ENCODE results near the gene ZNF581. TPM values are rescaled to one million over a fixed set of nuclear protein-coding genes. Genes with fewer than 3 reads are reported as not detected.

The ZNF581 gene
- total RNA-seq, 2 donors from 2014 or later: 8.0 to 12.0 TPM

DNA sequence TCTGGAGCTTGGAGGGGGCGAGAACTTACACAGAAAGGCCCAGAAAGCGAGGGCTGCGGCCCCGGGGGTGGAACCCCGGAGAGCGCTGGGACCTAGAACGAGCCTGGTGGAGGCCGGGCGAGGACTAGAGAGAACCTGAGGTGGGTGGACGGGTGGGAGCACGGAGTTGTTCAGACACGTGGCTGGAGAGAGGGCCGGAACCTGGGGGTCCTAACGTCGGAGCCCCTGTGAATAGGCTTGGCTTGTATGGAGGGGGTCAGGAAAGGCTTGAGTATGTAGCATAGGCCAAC, 383 bp downstream of the ZNF581 start:
- intact Hi-C loops (cut with DNase I): no loop called here
- no peak for DNase-seq (ENCODE audit: low spot score)

DNA sequence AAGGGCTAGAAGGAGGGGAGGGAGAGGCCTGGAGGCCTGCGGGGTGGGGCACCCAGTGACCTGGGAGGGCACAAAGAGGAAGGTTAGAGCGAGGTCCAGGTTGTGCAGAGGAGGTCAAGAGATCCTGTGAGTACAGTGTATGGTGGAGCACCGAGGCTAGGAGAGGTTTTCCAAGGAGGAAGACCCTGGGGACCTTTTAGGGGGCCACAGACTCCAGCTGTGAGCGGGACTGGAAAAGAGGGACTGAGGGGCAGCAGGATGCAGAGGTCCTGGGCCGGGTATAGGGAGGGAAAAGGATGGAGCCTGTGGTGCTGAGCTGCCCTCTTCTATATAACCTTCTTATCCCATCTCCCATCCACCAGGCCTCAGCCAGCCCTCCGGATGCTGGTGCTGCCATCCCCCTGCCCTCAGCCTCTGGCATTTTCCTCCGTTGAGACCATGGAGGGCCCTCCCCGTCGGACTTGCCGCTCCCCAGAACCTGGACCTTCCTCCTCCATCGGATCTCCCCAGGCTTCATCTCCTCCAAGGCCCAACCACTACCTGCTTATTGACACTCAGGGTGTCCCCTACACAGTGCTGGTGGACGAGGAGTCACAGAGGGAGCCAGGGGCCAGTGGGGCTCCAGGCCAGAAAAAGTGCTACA, 863 bp downstream of the ZNF581 start:
- intact Hi-C loops (cut with DNase I): no loop called here
- no peak for DNase-seq (ENCODE audit: low spot score)

DNA sequence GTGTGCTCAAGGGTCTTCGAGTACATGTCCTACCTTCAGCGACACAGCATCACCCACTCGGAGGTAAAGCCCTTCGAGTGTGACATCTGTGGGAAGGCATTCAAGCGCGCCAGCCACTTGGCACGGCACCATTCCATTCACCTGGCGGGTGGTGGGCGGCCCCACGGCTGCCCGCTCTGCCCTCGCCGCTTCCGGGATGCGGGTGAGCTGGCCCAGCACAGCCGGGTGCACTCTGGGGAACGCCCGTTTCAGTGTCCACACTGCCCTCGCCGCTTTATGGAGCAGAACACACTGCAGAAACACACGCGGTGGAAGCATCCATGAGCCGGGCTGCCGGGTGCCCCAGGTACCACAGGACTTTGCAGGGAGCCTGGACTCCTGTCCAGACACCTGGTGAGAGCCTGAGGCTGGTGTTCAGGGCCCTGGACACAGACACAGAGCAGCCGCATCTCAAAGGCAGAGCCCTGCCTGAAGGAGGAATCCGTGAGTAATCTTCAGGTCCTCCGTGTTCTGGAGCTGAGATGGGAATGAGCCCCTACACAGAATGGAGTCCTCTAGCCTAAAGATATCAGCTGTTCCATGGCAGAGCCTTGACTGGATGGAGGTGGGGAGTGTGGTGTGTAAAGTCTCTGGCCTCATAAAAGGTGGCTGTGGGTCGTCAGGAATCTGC, 1.5 kb downstream of the ZNF581 start:
- no peak for DNase-seq (ENCODE audit: low spot score)
- intact Hi-C loops (cut with DNase I): no loop called here

DNA sequence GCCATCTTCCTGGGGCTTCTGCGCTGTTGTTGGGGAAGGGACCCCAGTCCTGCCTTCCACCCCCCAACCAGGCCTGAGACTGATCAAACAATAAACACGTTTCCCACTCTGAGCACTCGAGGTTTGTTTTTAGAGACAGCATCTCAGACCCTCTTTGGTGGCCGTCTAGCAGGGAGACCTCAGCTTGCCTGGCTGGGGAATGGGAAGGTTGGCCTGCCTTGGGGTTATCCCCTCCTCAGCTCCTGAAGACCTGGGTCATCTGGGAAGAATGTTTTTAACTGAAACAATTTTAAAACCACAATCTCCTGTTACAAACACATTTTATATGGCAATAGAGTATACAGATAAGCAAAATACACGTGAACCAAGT, 2.0 kb downstream of the ZNF581 start:
- DNase-seq (ENCODE audit: low spot score): no peak

DNA sequence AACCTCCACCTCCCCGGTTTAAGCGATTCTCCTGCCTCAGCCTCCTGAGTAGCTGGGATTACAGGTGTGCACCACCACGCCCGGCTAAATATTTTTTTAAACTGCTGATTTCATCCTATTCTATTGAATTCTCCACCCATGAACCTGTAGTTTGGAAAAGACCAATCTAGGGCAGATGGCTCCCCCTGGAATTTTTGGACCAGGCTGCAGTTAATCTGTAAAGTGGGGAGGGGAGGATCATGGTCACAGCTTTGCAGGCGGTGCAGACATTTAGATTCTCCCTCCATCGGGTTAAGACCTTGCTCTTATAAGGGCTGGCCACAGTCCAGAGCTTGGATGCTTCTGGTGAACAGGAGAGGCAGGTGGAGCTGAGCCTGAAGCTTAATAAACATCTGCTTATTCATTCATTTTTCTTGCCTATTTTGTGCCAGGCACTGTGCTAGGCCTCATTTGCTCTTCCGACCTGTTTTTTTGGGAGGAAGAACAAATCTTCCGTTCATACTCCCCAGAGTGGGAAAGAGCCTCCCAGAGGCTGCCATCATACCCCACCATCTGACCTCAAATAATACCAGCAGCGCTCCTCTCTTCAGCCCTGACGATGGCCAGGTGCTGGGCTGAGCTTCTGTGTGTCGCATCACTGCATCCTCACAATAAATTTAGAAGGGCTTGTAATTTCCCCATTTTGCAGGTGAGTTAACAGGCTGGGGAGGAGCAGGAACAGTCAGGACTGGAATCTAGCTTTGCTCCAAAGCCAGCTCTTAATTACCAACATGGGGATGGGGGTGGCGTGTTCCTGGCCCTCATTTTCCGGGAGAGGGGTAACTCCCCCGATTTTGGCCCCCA, 3.7 kb downstream of the ZNF581 start:
- no peak for DNase-seq (ENCODE audit: low spot score)

More for the DNA sequence above, 2.0 kb downstream of the ZNF581 start:
- intact Hi-C loops (cut with DNase I): no loop called here

DNA sequence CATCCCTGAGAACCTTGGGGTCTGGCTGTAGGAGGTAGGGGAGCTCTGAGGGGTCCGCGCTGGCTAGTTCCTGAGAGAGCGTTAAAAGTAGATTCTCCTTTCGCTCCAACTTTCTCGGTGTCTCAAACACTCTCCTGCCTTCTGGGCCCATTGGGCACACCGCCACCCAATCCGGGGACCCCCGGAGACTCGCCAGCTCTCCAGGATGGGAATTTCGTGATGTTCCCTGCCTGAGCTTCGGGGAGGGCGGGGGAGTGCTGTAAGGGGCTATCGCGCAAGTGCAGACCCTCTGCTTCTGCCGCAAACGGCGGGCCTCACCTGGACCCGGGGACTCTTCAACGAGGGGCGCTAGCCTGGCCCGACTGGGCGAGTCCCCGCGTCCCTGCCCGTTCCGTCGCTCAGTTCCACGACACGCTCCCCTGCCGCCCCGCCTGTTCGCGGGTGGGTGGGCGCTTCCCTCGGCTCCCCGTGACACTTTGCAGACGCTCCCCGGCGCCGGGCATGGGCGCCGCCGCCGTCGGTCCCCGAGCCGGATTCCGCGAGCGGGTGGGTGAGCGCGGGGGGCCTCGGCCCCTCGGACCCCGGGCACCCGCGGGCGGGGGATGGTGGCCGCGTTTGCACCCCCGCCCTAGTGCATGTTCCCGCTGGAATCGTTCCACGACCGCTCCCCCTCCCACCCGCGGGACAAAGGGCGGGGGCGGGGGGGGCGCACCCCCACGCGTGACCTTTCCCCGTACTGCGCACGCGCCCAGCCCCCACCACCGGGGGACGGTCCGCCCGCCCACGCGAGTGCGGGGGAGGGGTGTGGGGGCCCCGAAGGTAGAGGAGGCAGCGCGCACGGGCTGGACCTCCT, 4.5 kb downstream of the ZNF581 start, which contains the start of gene CCDC106:
Gene CCDC106, plus strand, starts transcription at position 481 of the 853 bp plus-strand sequence. CDS start 835 bp downstream, outside the sequence.
- DNase-seq (ENCODE audit: low spot score): peak; percentile 91
- intact Hi-C loops (cut with DNase I): no loop called here

More for the DNA sequence above, 3.7 kb downstream of the ZNF581 start:
- intact Hi-C loops (cut with DNase I): no loop called here

DNA sequence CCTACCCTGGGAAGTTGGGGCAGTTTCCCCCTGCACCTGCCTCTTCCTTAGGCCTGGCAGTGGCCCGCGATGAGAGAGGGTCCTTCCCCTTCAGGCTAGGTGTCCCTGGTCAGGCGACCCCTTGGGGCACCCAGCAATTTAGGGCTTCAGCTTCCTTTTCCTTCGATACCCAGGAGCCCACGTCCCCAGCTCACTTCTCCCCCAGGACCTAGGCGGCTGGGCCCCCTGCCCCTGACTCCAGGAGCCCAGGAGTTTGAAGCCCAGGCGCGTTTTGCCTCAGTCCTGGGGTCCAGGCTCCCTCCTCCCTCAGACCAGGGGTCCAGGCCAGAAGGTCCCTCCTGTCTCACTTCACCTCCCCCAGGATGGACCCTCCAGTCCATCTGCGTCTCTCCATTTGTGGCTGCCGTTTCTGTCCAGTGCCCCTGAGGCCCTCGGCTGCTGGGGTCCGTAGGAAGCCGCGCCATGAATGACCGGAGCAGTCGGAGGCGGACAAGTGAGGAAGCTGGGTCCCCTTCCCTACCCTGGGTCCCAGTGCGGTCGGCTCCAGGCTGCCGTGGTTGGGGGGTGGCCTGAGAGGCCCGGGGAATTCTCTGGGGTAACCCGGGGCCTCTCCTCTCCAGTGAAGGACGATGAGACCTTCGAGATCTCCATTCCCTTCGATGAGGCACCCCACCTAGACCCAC, 5.3 kb downstream of the ZNF581 start:
- intact Hi-C loops (cut with DNase I): no loop called here
- DNase-seq (ENCODE audit: low spot score): no peak

DNA sequence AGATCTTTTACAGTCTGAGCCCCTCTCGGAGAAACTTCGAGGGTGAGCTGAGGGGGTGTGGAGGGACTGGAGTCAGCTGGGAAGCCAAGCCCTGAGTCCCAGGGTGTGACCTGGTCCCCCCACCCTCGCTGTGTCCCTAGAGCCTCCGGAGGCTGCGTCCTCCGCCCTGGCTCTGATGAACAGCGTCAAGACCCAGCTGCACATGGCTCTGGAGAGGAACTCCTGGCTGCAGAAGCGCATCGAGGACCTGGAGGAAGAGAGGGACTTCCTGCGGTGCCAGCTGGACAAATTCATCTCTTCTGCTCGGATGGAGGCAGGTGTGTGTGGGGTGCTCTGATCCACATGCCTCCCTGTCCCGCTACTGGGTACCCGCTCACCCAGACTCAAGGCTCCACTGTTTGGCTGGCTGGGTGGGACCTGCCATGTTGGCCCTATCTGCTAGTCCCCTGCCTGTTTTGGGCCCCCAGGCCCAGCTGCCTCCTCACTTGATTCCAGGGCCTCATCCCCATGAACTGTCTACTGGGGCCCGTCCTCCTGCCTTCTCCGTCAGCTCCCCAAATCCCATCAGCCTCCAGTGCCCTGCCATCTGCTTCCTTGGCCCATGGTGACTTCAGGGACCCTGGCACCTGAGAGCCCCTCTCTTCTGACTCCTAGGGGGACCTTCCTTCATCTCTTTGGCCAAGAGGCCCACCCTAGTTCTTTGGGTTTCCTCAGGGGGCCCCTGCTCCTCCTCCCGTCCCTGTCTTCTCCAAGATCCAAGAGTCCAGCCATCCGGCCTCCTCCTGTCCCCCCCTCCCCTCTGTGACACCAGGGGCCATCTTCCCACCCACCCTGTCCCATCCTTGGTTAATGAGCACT, 6.0 kb downstream of the ZNF581 start:
- intact Hi-C loops (cut with DNase I): no loop called here
- no peak for DNase-seq (ENCODE audit: low spot score)

DNA sequence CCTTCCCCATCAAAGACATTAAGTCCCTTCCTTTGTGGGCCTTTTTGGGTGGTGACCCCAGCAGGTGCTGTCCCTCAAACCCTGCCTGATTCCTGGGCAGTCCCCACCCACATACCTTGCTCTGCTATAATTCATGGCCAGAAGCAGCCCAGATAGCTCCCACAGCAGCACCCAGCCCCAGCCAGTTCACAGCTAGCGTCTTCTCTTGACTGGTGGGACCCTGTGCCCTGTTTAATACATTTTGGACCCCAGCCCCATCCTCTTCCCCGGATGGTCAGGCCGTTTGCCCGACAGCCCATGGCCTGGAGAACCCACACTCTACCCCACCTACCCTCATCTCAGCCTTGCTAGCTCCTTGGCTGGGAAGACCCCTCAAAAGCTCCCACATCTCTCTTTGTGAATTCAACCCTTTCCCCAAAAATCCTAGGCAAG, 6.7 kb downstream of the ZNF581 start:
- no peak for DNase-seq (ENCODE audit: low spot score)
- intact Hi-C loops (cut with DNase I): no loop called here

DNA sequence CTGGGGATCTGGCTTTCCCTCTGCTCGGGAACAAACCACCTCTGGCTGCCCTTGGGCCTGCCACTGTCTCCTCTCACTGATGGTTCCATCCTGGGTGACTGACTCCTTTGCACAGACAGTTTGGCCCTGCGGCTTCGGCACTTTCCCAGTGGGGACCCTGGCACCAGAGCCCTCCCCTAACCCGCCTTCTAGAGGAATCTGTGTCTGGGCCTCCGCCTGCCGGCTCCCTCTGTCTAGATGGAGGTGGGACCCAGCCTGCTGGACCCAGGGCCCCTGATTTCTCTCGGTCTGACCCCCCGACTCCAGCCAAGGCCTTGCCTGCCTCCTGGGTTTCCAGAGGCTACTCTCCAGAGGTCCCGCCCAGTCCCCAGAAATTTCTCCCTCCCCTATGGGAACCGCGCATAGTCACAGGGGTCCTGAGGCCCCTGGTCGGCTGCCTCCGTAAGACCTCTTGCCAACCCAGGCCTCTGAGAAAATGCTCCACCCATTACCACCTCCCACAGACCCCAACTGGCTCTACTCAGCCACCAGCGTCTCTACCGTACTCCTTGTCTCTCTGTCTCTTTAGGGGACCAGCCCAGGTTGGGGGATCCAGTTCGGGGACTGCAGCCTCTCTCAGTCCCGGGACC, 7.3 kb downstream of the ZNF581 start:
- no peak for DNase-seq (ENCODE audit: low spot score)
- intact Hi-C loops (cut with DNase I): no loop called here

DNA sequence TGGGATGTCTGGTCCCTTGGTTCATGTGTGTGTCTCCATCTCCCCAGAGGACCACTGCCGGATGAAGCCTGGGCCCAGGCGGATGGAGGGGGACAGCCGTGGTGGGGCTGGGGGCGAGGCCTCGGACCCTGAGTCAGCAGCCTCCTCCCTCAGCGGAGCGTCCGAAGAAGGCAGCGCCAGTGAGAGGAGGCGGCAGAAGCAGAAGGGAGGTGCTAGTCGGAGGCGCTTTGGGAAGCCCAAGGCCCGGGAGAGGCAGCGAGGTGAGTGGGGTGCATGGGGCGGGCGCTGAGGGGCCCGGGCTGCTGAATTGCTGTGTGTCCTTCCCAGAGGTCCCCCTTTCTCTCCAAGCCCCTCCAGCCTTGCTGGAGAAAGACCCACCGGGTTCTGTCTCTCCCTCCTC, 7.8 kb downstream of the ZNF581 start:
- no peak for DNase-seq (ENCODE audit: low spot score)
- intact Hi-C loops (cut with DNase I): no loop called here

DNA sequence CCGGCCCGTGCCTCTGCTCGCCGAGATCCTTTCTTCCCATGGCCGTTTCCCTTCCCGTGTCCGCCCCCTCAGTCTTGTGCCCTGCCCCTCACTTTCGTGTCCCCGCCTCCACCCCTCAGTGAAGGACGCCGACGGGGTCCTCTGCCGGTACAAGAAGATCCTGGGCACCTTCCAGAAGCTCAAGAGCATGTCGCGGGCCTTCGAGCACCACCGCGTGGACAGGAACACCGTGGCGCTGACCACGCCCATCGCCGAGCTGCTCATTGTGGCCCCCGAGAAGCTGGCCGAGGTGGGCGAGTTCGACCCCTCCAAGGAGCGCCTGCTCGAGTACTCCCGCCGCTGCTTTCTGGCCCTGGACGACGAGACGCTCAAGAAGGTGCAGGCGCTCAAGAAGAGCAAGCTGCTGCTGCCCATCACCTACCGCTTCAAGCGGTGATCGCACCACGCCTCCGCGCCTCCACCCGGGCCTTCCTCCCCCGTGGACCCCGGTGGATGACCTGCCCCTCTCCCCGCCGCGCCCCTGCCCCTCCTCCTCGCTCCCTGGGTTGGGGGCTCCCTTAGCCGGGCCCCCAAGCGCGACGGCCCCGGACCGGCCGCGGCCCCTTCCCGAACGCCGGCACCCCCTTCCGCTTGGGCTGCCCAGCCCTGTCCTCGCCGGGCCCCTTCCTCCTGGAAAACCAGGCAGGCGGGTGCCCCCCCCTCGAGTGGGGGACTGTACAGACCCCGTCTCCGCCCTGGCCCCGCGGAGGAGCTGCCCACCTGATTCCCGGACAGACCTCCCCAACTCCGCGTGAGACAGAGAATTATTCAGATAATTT, 9.1 kb downstream of the ZNF581 start:
- DNase-seq (ENCODE audit: low spot score): no peak
- intact Hi-C loops (cut with DNase I): no loop called here

DNA sequence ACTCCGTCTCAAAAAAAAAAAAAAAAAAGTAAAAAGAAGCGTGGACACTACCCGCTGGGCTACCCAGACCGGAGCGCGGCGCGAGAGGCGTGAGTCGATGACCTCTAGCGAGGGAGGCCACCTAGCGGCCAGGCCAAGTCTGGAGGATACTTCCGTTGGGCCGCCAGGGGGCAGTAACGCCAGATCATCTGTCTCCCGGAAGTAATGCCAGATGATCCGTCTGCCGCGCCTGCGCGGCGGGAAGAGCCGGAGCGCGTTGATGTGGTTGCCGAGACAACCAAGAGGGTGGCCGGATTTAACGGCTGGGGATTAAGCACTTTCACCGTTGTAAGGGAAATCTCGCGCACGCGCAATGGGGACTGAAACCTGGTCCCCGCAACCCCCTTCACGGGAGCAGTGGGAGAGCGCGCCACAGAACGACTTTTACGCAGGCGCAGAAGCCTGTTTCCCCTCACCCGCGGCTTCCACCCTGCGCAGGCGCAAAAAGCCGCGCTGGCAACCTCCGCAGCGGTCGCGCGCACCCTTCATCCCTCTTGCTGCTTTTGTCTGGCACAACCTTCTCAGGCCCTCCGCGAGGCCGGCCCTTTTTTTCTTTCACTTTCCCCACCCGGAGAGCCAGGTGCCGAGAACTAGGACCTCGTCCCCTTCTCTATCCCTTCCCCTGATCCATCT, 10.3 kb downstream of the ZNF581 start:
- intact Hi-C loops (cut with DNase I): no loop called here

DNA sequence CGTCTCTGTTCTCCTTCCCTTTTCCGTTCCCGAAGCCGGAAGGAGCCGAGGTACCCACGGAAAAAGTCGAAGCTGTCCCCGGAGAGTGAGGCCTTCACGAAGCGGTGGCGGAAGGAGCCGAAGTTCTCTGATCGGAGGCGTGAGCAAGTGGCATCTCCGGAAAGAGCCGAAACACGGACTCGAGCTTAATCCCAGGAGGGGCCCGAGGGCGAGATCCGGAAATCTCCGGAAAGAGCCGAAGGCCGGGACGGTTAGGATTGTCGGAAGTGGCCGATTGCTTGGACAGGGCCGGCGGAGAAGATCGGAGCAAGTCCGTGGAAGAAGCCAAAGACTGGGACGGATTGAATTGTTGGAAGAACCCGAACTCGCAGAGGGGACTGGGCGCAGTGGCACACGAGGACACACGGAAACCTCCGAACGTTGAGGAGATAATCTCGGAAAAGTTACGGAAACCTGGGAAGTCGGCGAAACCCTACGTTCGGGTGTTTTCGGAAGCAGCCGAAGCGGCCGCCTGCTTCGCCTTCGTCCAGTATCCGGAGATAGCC, 10.9 kb downstream of the ZNF581 start:
- DNase-seq (ENCODE audit: low spot score): peak; percentile 100
- intact Hi-C loops (cut with DNase I): no loop called here

More for the DNA sequence above, 10.3 kb downstream of the ZNF581 start:
- peak; percentile 99 for DNase-seq (ENCODE audit: low spot score)

DNA sequence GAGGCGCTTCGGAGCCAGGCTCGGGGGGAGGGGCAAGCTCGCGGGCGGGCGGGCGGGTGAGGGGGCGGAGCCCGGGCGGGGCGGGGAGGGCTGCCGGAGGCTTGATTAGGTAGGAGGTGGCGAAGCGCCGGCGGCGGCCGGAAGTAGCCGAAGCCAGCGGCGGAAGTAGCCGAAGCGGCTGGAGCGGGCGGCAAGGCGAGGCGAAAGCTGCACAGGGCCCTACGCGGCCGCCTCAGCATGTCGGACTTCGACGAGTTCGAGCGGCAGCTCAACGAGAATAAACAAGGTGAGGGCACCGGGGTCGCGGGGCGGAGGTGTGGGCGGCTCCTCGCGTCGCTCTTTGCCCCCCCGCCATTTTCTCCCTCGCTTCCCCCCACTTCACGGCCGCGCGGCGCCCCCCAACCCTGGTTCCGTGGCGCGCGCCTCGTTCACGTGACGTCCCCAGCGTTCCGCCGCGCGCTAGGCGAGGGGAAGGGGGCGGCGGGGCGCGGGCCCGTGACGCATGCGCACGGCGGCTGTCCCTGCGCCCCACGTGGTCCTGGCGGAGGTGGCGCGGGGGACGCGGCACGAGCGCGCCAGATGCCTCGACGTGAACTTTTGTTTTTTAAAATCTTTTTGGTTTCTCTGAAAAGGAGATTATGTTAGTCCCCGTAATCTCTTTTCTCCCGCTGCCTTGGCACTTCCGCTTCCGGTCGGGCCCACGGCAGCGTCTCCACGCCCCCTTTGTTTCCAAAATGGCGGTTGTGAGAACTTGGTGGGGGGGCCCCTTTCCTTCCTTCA, 11.6 kb downstream of the ZNF581 start, which contains the start of gene U2AF2:
Gene U2AF2, plus strand, starts transcription at position 168 of the 780 bp plus-strand sequence. Its CDS starts 70 bp downstream, at position 238.
- DNase-seq (ENCODE audit: low spot score): peak; percentile 99

More for the DNA sequence above, 11.6 kb downstream of the ZNF581 start, which contains the start of gene U2AF2:
- intact Hi-C loops (cut with DNase I): no loop called here
